ENCODE results near the gene CDH4.

Gene CDH4

DNA sequence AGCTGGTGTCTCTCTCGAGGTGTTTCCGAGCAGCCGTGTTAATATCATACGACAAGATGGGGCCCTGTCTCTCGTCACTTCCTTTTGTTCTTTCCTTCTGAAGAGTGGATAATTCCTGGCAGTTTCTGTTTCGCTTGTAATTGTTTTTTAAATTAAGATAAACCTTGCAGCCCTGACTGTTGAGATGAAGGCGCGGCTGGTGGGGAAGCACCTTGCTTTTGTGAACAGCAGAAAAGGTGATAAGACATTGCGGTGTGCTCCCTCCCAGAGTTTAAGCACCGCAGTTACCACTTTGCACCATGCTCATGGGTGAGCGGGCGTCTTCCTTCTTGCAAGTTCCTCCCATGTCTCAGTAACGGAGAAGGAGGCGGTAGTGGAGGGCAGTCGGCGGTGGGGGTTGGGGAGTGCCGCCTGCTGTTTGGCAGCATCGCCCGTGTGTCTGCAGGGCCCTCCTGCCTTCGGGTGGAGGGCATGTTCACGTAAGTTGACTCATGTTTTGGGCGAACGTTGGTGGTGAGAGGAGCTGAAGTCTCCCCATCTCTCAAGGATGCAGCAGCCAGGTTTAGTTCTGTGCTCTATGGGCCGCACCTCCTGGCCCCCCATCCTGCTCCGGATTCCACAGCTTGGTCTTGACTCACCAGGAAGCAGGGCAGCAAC lies 467.8 kb downstream of the CDH4 start:
- in situ Hi-C loops (cut with HindIII; ENCODE audit: low sequenced_read_pairs) = no loop called here

GRCh38 chr20:61720348-61720696 lies 468.3 kb downstream of the CDH4 start:
- in situ Hi-C loops (cut with HindIII; ENCODE audit: low sequenced_read_pairs) = no loop called here

- in situ Hi-C loops (cut with HindIII; ENCODE audit: low sequenced_read_pairs) = no loop called here
Measured at GRCh38 chr20:61722146-61722678, 470.2 kb downstream of the CDH4 start.

GRCh38 chr20:61723529-61724257 lies 471.6 kb downstream of the CDH4 start:
- in situ Hi-C loops (cut with HindIII; ENCODE audit: low sequenced_read_pairs) = no loop called here

DNA sequence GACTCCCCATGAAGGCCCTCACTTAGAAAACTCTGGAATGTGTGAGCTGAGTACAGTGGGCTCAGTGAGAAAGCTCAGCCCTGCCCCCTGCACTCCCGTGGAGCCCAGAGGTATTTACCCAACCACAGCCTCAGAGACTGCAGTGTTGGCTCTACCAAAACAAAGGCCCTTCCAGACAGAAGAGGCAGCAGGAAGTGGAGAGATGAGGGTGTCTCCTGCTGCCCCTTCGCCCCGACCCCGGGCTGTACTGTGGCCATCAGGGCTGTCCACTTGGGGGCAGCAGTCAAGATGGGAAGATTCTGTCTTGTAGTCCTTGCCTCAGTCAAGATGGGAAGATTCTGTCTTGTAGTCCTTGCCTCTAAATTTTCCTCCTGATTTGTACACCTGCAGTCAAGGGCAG lies 472.3 kb downstream of the CDH4 start:
- in situ Hi-C loops (cut with HindIII; ENCODE audit: low sequenced_read_pairs) = no loop called here

DNA sequence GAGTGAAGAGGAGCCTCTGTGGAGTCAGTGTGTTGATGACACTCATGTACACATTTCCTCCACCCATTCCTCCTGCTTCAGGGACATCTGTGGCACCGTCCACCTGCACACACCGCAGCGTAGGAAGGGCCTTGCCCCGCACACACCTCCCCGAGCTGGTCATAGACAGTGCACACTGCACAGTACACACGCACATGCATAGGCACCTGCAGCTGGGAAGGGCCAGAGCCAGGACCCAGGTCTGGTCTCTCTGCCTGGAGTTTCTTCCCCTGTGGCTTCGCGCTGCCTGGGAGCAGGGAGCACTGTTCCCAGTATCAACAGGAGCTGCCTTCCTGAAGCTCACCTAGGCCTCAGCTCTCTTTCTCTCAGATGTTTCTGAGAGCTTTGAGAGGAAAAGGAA lies 473.1 kb downstream of the CDH4 start:
- in situ Hi-C loops (cut with HindIII; ENCODE audit: low sequenced_read_pairs) = no loop called here

- in situ Hi-C loops (cut with HindIII; ENCODE audit: low sequenced_read_pairs) = no loop called here
Measured at GRCh38 chr20:61725966-61726365, 473.9 kb downstream of the CDH4 start.

GRCh38 chr20:61726979-61727378 lies 474.9 kb downstream of the CDH4 start:
- in situ Hi-C loops (cut with HindIII; ENCODE audit: low sequenced_read_pairs) = no loop called here

- in situ Hi-C loops (cut with HindIII; ENCODE audit: low sequenced_read_pairs) = no loop called here
Measured at GRCh38 chr20:61727761-61728160, 475.7 kb downstream of the CDH4 start.

DNA sequence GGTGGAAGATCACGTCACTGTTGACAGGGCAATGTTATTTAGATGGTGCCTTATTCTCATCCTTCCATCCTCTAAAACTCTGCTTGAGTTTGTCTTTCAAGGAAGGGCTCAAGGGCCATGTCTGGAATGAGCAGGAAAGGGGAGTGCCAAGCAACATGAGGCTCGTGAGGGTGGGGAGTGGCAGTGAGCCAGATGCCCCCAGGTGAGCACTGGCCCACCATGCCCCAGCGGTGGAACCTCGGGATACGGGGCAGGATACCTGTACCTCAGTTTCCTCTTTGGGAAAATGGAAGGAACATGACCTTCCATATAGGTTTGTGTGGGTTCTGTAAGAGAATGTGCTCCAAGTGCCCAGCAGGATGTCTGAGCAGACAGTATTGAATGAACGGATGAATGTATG lies 476.3 kb downstream of the CDH4 start:
- in situ Hi-C loops (cut with HindIII; ENCODE audit: low sequenced_read_pairs) = no loop called here

DNA sequence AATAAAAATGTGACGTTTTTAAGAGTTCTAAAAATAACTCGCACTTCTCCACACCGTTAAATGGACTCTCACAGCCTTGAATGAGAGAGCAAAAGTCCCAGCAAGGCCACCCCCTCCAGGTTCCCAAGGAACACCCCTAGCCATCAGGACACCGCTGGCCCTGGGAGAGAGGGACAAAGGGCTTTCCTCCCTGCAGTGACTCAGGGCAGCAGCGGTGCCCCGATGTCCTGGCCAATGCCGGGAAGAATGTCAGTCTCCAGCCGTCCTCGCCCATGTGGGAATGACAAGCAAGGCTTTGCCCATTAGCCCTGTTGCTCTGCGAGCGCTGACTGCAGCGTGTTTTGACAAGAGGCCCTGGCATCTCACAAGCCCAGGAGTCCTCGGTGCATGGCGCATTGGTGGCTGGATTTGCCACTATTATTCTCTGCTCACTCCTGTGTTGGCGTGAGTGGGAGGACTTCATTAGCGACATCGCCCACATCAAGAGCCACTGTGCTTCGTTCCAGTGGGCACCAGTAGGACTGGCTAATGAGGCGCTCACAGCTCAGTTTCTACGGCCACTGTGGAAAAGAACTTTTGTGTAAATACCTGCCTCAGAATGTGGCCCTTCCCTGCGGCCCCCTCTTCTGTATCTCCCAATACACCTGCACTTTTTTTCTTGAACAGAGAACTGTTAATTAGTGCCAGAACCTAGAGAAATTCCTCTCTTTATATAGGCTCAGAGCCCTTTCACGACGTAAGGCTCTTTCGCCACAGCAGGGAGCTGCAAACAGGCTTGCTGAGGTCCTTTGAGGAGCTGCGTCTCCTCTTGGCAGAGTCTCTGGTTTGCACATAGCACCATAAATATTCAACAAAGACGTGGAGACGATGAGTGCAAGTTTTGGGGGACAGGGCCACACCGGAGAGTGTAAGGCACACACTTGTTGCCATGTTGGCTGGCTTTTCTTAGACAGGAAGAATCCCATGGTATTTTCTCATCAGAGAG lies 477.0 kb downstream of the CDH4 start:
- in situ Hi-C loops (cut with HindIII; ENCODE audit: low sequenced_read_pairs) = no loop called here

GRCh38 chr20:61730631-61731362 lies 478.7 kb downstream of the CDH4 start:
- in situ Hi-C loops (cut with HindIII; ENCODE audit: low sequenced_read_pairs) = no loop called here

- in situ Hi-C loops (cut with HindIII; ENCODE audit: low sequenced_read_pairs) = no loop called here
Measured at GRCh38 chr20:61731363-61732181, 479.5 kb downstream of the CDH4 start.

DNA sequence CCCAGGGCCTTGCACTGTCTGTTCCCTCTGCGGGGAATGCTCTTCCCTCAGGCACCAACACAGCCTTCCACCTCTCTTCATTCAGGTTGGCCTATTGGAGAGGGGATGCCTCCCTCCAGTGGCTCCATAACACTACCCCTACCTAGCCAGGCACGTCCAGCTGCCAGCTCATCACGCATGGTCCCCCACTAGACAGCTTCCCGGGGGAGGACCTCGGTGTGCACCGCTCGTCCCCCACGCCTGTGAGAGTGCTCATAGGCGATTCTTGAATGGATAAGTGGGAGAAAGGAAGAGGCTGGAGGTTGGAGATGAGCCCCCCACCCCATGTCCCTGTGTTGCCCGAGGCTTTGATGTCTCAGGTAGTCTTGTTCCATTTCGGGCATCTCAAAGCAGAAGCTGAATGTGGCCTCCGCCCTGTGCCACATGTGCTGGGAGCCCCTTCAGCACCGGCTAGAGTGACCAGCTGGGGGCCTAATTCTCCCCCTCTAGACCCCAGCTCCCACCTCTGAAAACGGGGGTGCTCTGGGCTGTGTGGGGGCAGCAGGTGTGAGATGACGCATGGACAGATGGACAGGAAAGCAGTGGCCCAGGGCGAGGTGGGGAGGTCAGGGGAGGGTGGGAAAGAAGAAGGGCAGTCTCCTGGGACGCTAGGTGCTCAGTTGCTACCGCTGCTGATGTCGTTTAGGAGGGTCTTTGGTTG lies 480.6 kb downstream of the CDH4 start:
- in situ Hi-C loops (cut with HindIII; ENCODE audit: low sequenced_read_pairs) = no loop called here

DNA sequence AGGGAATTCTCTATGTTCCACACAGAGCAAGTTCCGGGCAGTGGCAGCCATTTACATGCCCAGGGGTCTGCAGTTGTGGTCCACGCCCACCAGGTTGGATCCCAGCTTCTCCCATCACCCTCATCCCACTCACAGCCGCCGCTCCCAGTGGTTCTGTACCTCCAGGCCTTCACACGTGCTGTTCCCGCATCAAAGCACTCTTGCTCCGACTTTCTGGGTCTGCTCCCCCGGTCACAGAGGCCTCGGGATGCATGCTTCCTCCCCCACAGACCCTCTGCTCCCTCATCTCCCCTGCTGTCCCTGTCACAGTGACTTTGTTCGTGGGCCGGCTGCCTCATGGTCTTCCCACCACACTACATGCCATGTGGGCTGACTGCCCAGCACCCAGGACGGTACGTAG lies 481.2 kb downstream of the CDH4 start:
- in situ Hi-C loops (cut with HindIII; ENCODE audit: low sequenced_read_pairs) = no loop called here

GRCh38 chr20:61733891-61734732 lies 482.1 kb downstream of the CDH4 start:
- in situ Hi-C loops (cut with HindIII; ENCODE audit: low sequenced_read_pairs) = no loop called here

GRCh38 chr20:61734733-61735502 lies 482.9 kb downstream of the CDH4 start:
- in situ Hi-C loops (cut with HindIII; ENCODE audit: low sequenced_read_pairs) = no loop called here

- in situ Hi-C loops (cut with HindIII; ENCODE audit: low sequenced_read_pairs) = no loop called here
Measured at GRCh38 chr20:61735503-61735785, 483.4 kb downstream of the CDH4 start.
